ENCODE measurements around the gene TPRX2. TPM values are rescaled to one million over a fixed set of nuclear protein-coding genes. Genes with fewer than 3 reads are reported as not detected.
A peak's percentile ranks its signal among the peaks of the same experiment; 100 is the strongest.

The TPRX2 gene
- total RNA-seq, 3 donors from 2014 or later, result not detected

GRCh38 chr19:47890865-47891621 is 32.0 kb downstream of the TPRX2 start:
- H3K9me3 ChIP-seq, result no peaks in the 10 kb centered on the region
- TF ChIP-seq CTCF (IDR thresholded peaks at IDR 0.05), result no peak
- ATAC-seq (no peak), DNase-seq (no peak)
- H3K4me1 ChIP-seq (ENCODE audit: low read depth), result no peaks in the 10 kb centered on the region
- intact Hi-C loops (cut with DNase I, micrococcal nuclease), result no loop called here
- H3K4me3 ChIP-seq, result no peak overlapping the region
- no peaks in the 10 kb centered on the region for H3K36me3 ChIP-seq (ENCODE audit: low read depth)

- Histone ChIP-seq H3K4me3 (no peak overlapping the region), H3K36me3 (ENCODE audit: low read depth) (no peaks in the 10 kb centered on the region), H3K9me3 (no peaks in the 10 kb centered on the region), H3K4me1 (ENCODE audit: low read depth) (no peaks in the 10 kb centered on the region)
- no peak for TF ChIP-seq CTCF (IDR thresholded peaks at IDR 0.05)
- DNase-seq (no peak), ATAC-seq (no peak)
- intact Hi-C loops (cut with DNase I, micrococcal nuclease), result no loop called here
Measured at GRCh38 chr19:47891622-47891922, 32.5 kb downstream of the TPRX2 start.

- H3K9me3 ChIP-seq, result no peaks in the 10 kb centered on the region
- H3K36me3 ChIP-seq (ENCODE audit: low read depth), result no peaks in the 10 kb centered on the region
- intact Hi-C loops (cut with DNase I, micrococcal nuclease), result no loop called here
- H3K4me3 ChIP-seq, result no peak overlapping the region
- no peak for TF ChIP-seq CTCF (IDR thresholded peaks at IDR 0.05)
- ATAC-seq (peak; percentile 33), DNase-seq (no peak)
- H3K4me1 ChIP-seq (ENCODE audit: low read depth), result no peaks in the 10 kb centered on the region
Measured at GRCh38 chr19:47891923-47892666, 33.1 kb downstream of the TPRX2 start.

- Histone ChIP-seq H3K9me3 (no peaks in the 10 kb centered on the region), H3K4me1 (ENCODE audit: low read depth) (no peaks in the 10 kb centered on the region), H3K4me3 (no peak overlapping the region), H3K36me3 (ENCODE audit: low read depth) (no peaks in the 10 kb centered on the region)
- no peak for ATAC-seq
- DNase-seq, result no peak
- no peak for TF ChIP-seq CTCF (IDR thresholded peaks at IDR 0.05)
- intact Hi-C loops (cut with DNase I, micrococcal nuclease), result no loop called here
Measured at GRCh38 chr19:47895165-47895782, 36.2 kb downstream of the TPRX2 start.

GRCh38 chr19:47896019-47896418 is 37.0 kb downstream of the TPRX2 start:
- Histone ChIP-seq H3K4me1 (ENCODE audit: low read depth) (no peaks in the 10 kb centered on the region), H3K4me3 (no peak overlapping the region), H3K9me3 (no peaks in the 10 kb centered on the region), H3K36me3 (ENCODE audit: low read depth) (no peaks in the 10 kb centered on the region)
- no peak for DNase-seq
- TF ChIP-seq CTCF (IDR thresholded peaks at IDR 0.05), result no peak
- no peak for ATAC-seq
- intact Hi-C loops (cut with DNase I, micrococcal nuclease), result no loop called here
